ENCODE measurements around the gene SYPL2.
A peak's percentile ranks its signal among the peaks of the same experiment; 100 is the strongest.

The SYPL2 gene

DNA sequence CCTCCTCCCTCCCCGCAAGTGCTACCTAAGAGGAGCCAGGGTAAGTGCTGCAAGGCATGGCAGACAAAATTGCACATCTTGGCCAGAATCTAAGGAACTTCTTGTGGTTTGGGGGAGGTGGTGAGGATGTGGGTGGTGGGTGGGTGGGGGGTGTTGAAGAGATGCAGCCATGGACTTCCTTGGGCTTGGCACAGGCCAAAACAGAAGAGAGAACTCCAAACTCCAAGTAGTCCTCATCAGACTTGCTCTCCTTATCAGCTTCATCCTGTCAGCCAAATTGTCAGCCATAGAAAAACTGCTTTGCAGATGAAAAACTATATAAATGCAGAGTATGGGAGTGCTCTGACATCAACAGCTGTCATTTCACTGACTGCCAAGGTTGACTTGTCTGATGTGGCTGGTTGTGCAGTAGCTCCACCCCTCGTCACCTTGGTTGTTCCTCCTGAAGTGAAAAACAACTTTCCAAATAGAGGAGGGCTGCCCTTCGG, 36.1 kb downstream of the SYPL2 start:
- TF ChIP-seq REST (IDR thresholded peaks at IDR 0.05; ENCODE audit: insufficient replicate concordance, low read depth) (no peak), POLR2AphosphoS5 (IDR thresholded peaks at IDR 0.05; ENCODE audit: low read depth) (no peak), CTCF (IDR thresholded peaks at IDR 0.05; ENCODE audit: insufficient read depth, low read length) (no peak), SPI1 (IDR thresholded peaks at IDR 0.05; ENCODE audit: borderline replicate concordance, low read depth) (no peak), GABPA (IDR thresholded peaks at IDR 0.05; ENCODE audit: low read depth) (no peak)
- DNase-seq (ENCODE audit: low read depth in 1 of 2, low spot score in 1 of 2), result peak in 1 of 2 experiments; percentile 16
- Histone ChIP-seq H3K27me3 (ENCODE audit: insufficient read depth, poor library complexity, severe bottlenecking) (no peaks in the 10 kb centered on the region), H3K27ac (replicated peaks) (peak overlapping the region; percentile 58), H3K4me3 (replicated peaks; ENCODE audit: insufficient read depth, low read length) (no peak overlapping the region)

GRCh38 chr1:109503935-109504334, 37.6 kb downstream of the SYPL2 start:
- H3K27ac ChIP-seq (replicated peaks), result no peak overlapping the region
- DNase-seq (ENCODE audit: low read depth in 1 of 2, low spot score in 1 of 2), result no peak
- TF ChIP-seq POLR2AphosphoS5 (IDR thresholded peaks at IDR 0.05; ENCODE audit: low read depth) (no peak), CTCF (IDR thresholded peaks at IDR 0.05; ENCODE audit: insufficient read depth, low read length) (no peak), REST (IDR thresholded peaks at IDR 0.05; ENCODE audit: insufficient replicate concordance, low read depth) (no peak), GABPA (IDR thresholded peaks at IDR 0.05; ENCODE audit: low read depth) (no peak), SPI1 (IDR thresholded peaks at IDR 0.05; ENCODE audit: borderline replicate concordance, low read depth) (no peak)
- no peak overlapping the region for H3K4me3 ChIP-seq (replicated peaks; ENCODE audit: insufficient read depth, low read length)
- no peaks in the 10 kb centered on the region for H3K27me3 ChIP-seq (ENCODE audit: insufficient read depth, poor library complexity, severe bottlenecking)

DNA sequence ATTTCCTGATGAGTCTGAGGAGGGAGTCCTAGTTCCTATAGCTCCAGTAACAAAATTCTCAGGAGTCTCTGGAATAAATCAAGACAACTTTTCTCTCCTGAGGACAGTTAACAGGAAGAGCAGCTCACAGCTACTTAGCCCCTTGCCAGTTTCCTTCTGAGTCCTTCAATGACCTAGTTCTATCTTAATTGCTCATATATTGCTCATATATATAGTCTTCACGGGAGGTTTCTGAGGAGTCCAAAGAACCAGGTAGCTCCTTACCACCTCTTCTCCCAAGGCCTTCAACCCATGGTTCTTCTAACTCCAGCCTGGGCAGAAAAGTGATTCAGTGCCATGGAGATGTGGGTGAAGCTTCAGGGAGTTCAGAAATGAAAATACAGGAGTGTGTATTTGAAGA, 38.6 kb downstream of the SYPL2 start:
- Histone ChIP-seq H3K27me3 (ENCODE audit: insufficient read depth, poor library complexity, severe bottlenecking) (no peaks in the 10 kb centered on the region), H3K27ac (replicated peaks) (no peak overlapping the region), H3K4me3 (replicated peaks; ENCODE audit: insufficient read depth, low read length) (no peak overlapping the region)
- DNase-seq (ENCODE audit: low read depth in 1 of 2, low spot score in 1 of 2), result no peak
- TF ChIP-seq CTCF (IDR thresholded peaks at IDR 0.05; ENCODE audit: insufficient read depth, low read length) (no peak), REST (IDR thresholded peaks at IDR 0.05; ENCODE audit: insufficient replicate concordance, low read depth) (no peak), SPI1 (IDR thresholded peaks at IDR 0.05; ENCODE audit: borderline replicate concordance, low read depth) (no peak), POLR2AphosphoS5 (IDR thresholded peaks at IDR 0.05; ENCODE audit: low read depth) (no peak), GABPA (IDR thresholded peaks at IDR 0.05; ENCODE audit: low read depth) (no peak)
